Kidney capillary endothelial cell (primary cell): ENCODE measurements around the gene PSPH.
A peak's percentile ranks its signal among the peaks of the same experiment; 100 is the strongest.
"Not testable (repeated sequence)": the region's sequence is repeated elsewhere in the genome, so short reads cannot be mapped to it uniquely, and the experiment has no call there.

Experiments
- DNase-seq: peaks from one replicate; pipeline ENCODE4 v3.0.0-alpha.2; 2018; ENCODE audit warnings: low spot score

Gene PSPH

DNA sequence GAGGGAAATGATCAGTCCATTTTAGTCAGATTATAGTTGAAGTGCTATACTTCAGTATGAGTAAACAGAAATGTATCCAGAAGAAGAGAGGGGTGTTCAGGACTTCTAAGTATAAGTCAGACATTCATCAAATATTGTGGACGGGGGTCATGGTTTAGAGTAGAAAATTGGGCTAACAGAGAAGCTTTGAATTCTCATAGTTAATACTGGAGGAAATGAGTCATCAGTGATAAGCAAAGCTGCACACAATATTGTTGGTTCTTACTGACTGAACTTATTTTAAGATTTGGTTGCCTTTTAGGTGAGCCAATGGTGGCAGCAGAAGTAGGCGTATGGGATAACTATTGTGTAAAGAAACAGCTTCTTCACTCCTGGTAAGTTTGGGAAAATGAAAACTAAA lies 11.1 kb upstream of the PSPH start:
- DNase-seq, result peak; percentile 71

DNA sequence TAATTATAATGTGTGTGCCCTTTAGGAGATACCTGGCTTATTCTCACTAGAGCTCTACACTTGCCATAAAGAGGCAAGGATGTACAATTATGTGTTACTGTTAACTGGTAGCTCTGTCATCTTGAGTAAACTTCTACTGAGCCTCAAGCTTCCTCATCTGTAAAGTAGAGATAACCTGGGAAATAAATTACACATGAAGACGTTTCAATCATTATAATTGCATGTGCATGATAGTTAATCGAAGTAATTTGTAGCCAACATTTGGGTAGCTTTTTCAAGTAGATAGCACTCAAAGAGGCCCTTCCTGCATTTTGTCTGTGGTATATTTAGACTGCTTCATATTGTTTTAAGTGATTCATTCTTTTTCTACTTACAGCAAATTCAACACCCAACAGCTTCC lies 2.7 kb upstream of the PSPH start:
- DNase-seq, result no peak

DNA sequence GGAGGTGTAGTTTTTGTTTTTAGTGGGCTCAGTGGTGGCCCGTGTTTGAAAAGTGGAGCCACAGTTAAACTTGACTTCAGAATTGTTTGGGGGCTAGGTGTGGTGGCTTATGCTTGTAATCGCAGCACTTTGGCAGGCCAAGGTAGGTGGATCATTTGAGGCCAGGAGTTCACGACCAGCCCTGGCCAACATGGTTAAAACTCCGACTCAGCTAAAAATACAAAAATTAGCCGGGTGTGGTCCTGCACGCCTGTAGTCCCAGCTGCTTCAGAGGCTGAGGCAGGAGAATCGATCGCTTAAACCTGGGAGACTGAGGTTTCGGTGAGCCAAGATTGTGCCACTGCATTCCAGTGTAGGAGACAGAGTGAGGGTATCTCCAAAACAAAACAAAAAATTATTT lies 2.1 kb upstream of the PSPH start:
- DNase-seq, result no peak

DNA sequence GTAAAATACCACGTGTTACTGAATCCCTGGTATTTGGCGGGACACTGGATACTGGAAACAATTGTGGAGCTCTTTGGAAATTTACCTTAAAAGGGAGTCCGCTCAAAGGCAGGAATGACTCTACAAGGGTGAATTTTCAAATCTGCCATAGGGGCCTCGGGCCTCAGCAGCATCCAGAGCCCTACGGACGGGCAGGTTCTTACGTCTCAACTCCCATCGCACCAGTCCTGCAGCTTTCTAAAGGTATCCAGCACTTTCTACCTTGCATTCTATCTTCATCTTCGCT lies 248 bp downstream of the PSPH start:
- DNase-seq, result no peak

DNA sequence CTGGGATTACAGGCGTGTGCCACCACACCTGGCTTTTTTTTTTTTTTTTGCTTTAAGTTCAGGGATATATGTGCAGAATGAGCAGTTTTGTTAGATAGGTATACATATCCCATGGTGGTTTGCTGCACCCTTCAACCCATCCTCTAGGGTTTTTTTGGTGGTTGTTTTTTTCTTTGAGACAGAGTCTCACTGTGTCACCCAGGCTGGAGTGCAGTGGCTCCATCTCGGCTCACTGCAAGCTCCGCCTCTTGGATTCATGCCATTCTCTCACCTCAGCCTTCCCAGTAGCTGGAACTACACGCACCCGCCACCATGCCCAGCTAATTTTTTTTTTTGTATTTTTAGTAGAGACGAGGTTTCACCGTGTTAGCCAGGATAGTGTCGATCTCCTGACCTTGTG lies 2.5 kb downstream of the PSPH start:
- not testable (repeated sequence) for DNase-seq

DNA sequence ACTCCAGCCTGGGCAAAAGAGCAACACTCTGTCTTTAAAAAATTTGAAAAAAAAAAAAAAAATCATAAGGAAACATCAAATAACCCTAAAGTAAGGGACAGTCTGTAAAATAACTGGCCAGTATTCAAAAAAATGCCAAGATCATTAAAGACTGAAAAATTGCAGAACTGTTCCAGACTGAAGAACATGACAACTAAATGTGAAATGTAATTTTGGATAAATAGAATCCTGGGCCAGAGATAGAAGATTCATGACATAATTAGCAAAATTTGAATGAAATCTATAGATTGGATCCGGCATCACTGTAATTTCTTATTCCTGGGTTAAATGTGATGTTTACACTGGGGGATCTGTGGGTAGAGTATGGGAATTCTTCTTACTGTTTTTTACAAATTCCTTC lies 3.0 kb downstream of the PSPH start:
- DNase-seq, result no peak

DNA sequence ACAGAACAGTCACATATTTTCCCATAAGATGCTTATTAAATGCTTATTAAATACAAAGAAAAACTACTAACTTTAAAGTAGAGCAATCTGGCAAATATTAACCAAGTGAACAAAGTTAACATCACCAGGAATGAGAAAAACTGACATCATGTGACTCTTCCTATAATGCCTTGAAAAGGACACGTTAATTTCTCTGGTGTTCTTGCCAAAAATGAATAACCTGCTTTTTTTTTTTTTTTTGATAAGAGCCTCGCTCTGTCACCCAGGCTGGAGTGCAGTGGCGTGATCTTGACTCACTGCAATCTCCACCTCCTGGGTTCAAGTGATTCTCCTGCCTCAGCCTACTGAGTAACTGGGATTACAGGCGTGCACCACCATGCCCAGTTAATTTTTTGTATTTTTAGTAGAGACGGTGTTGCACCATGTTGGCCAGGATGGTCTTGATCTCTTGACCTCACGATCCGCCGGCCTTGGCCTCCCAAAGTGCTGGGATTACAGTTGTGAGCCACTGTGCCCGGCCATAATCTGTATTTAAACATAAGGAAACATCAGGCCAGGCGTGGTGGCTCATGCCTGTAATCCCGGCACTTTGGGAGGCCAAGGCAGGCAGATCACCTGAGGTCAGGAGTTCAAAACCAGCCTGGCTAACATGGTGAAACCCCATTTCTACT lies 3.7 kb downstream of the PSPH start:
- DNase-seq, result not testable (repeated sequence)

DNA sequence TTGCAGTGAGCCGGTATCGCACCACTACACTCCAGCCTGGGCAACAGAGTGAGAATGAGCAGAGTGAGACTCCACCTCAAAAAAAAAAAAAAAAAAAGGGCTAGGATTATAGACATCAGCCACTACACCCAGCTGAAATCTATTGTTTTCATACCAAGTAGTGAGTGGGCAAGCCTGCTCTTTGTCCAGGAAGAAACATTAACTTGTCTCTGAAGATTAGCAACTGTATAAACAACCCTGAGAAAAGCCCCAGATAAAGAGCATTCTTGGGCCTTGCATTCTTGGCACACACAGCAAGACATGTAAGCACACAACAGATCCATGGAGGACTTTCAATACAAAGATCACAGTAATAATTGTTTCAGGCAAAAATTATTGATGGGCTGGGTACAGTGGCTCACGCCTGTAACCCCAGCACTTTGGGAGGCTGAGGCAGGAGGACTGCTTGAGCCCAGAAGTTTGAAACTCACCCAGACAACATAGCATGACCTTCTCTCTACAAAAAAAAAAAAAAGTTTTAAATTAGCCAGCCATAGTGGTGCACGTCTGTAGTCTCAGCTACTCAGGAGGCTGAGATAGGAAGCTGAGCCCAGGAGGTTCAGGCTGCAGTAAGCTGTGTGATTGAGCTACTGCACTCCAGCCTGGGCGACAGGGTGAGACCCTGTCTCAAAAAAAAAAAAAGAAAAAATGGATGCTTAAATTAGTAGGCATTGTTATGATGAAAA lies 4.4 kb downstream of the PSPH start:
- no peak for DNase-seq

DNA sequence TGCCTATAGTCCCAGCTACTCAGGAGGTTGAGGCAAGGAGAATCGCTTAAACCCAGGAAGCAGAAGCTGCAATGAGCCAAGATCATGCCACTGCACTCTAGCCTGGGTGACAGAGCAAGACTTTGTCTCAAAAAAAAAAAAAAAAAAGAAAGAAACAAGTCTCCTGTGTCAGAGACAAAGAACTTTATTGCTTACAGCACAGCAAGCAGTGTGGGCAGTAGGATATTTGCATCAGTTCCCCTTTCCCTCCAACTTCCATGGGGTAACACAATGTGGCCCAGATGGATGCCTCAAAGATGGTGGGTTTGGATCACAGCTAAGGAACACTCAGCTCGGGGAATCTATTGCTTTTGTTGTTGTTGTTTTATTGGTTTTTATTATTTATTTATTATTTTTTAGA lies 5.5 kb downstream of the PSPH start:
- DNase-seq, result not testable (repeated sequence)

DNA sequence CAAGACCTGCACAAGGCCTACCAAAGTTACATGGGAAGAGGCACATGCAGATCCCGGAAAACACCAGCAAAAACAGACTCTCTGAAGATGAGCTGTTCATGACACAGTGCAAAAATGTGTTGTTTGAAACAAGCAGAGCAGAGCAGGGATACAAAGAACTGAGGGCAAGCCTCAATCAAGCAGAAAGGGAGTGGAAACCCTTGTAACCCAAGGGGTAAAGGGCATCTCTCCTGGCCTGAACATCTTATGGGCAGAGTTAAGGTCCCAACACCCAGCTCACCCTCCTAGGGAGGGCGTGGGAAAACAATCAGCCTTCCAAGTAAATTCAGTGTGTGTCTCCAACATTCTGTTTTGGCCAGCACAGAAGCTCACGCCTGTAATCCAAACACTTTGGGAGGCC lies 10.5 kb downstream of the PSPH start:
- no peak for DNase-seq

DNA sequence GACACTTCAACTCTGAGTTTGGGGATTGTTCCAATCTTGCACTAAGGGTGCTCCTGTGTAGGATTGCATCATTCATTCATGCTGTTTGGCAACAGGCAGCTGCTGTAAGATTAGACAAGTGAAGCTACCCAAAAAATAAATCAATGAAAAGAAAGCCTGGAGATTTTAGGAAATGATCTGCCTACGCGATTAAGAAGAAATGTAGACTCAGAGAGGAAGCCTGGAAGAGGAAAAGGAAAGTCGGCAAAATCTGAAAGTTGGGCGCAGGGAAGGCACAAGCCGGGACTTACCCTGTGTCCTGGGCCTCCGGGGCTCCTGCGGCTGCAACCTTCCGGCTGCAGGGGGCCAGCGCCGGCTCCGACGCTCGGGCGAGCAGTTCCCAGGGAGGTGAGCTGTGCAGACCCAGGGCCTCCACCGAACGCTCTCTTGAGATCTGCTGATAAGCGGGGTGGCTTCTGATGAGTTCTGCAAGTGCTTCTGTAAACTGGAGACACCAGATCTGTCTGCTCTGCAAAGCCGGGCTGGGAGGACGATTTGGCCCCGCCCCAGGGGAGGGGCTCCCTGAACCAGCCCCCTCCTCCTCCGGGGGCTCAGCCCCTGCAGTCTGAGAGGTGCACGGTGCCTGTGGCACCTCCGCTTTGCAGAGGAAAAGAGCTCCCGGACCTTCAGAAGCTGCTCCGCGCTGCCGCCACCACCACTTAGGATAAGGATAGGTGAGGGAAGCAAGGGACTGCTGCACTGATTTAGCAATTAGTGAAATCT lies 17.4 kb downstream of the PSPH start:
- peak; percentile 40 for DNase-seq

DNA sequence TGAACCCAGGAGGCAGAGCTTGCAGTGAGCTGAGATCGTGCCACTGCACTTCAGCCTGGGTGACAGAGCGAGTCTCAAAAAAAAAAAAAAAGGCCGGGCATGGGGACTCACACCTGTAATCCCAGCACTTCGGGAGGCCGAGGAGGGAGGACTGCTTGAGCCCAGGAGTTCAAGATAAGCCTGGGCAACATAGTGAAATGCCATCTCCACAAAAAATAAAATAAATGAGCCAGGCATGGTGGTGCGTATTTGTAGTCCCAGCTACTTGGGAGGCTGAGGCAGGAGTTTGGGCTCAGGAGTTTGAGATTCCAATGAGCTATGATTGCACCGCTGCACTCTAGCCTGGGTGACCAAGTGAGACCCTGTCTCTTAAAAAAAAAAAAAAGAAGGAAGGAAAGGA lies 18.7 kb downstream of the PSPH start:
- not testable (repeated sequence) for DNase-seq

DNA sequence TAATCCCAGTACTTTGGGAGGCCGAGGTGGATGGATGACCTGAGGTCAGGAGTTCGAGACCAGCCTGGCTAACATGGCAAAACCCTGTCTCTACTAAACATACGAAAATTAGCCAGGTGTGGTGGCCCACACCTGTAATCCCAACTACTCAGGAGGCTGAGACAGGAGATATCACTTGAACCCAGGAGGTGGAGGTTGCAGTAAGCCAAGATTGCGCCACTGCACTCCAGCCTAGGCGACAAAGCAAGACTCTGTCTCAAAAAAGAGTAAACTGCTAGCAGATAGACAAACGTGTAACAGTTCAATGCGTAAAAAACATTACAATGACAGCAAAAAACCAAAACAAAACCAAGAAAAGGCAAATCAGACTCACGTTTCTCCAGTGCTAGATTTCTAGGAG lies 19.7 kb downstream of the PSPH start:
- not testable (repeated sequence) for DNase-seq

DNA sequence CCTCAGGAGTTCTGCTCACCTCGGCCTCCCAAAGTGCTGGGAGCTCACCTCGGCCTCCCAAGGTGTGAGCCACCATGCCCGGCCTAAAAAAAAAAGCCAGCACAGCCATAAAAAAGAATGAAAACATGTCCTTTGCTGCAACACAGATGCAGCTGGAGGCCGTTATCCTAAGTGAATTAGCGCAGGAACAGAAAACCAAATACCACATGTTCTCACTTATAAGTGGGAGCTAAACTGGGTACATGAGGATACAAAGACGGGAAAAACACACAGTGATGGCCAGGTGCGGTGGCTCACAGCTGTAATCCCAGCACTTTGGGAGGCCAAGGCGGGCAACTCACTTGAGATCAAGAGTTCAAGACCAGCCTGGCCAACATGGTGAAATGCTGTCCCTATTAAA lies 20.9 kb downstream of the PSPH start:
- no peak for DNase-seq

DNA sequence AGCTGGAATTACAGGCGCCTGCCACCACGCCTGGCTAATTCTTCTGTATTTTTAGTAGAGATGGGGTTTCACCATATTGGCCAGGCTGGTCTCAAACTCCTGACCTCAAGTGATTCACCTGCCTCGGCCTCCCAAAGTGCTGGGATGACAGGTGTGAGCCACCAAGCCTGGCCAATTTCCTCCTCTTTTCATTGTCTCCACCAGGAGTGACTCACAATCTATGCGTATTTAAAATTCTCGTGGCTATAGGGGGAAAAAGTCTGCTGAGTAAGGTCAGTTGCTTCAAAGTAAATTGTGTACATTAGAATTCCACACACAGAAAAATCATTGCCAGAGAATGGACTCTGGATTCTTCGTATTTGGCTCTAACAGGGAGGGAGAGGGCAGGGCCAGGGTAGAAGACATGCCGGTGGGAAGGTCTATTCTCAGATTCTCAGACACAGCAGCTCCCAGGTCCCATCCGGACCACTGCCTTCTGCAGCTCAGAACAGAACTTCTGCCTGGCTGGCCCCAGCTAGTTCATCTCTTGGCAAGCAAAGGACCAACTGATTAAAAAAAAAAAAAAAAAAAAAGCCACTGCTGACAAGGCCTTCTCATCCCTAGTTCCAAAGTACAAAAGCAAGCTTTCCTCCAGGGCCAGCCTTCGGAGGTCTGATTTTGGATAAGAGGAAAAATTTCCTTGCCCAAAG lies 22.2 kb downstream of the PSPH start:
- no peak for DNase-seq

DNA sequence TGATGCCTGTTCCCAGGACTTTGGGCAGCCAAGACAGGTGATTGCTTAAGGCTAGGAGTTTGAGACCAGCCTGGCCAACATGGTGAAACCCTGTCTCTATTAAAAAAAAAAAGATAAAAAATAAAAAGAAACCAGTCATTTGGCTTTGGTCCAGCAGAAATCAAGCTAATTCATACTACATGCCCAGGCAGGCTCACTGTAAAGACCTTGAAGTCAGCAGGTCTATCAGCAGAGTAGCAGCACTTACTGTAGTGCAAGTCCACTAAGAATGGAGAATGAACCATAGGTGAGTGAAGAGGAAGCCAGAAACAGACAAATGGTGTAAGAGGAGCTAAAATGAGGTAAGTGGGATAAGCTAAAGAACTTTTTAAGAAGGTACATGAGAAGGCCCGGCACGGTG lies 24.7 kb downstream of the PSPH start:
- DNase-seq, result no peak

DNA sequence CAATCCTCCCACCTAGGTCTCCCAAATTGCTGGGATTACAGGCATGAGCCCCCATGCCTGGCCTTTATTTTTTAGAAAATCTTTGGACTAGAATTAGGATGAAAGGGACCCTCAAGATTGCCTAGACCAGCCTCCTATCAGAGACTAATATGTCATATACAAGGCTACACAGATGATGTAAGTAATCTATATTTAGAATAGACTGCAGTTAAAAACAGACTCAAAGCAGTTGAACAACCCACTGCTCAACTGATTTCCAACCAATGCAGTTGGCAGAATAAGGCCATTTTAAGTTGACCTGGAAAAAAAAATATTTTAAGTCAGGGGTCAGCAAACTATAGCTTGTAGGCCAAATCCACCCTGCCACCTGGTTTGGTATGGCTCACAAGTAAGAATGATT lies 27.7 kb downstream of the PSPH start:
- no peak for DNase-seq

DNA sequence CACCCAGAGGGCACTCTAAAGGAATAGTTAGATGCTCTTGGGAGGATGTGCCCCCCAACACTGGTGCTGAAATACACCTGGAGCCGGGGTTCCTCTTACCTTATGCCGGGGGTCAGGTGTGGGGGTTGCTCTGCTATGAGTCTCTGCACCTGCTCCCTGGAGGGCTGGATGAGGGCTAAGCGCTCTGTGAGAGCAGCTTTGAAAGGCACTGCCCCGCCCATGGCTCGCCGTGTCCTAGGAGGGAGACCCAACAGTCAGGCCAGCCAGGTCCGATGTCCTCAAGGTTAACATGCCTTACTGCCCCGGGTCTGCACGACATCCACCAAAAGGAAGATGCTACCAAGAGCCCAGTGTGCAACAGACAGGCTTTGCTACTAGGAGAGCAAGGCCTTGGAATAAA lies 31.7 kb downstream of the PSPH start:
- DNase-seq, result no peak

DNA sequence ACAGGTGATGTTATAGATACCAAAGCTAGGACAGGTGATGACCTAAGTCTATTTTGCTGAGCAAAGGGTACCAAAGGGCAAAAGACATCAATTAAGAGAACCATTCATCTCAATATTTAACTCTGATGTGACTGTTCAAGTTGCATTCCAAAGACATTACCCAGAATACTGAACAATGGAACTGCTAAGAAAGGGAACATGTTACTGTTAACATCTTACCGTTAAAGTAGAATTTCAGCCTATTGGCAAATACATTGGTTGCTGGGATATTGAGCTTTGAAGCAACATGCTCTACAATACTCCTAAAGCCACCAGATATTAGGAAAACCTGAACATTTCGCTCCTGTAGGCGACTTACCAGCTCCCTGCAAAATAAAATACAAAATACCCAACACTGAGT lies 34.2 kb downstream of the PSPH start:
- not testable (repeated sequence) for DNase-seq

DNA sequence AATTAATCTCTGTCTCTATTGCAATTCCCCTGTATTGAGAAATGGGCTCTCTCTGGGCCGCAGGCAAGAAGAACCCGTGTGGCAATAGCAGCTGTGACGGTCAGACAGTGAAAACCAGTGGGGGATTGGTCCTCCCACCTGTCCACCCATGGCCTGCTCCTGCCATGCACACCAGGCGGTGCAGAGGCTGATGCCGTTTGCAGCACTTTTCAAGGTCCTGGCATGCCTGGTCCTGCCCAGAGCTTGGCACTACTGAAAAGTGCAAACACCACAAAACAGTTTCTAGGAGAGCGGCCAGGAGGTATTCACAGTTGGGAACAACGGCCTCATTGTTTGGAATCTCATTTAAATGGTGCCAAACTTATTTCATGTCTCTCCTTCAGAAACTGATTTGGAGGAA lies 41.5 kb downstream of the PSPH start:
- DNase-seq, result no peak

DNA sequence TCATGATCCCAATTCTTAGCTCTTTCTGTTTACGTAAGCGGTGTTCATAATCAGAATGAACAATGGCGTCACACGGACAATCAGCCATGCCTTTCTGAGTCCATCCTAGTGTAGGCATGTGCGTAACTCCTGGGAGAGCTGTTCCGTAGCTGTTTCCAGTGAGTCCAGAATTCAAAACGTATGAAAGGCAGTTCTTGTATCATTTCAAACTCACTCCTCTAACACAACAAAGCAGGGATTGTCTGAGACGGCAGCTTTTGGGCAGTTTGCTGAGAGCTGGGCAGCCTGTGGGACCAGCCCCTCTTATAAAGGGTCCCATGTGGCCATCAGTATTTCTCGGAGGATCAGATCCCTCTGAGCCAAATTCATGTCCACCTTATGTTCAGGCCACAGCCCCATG lies 43.4 kb downstream of the PSPH start:
- DNase-seq, result no peak

DNA sequence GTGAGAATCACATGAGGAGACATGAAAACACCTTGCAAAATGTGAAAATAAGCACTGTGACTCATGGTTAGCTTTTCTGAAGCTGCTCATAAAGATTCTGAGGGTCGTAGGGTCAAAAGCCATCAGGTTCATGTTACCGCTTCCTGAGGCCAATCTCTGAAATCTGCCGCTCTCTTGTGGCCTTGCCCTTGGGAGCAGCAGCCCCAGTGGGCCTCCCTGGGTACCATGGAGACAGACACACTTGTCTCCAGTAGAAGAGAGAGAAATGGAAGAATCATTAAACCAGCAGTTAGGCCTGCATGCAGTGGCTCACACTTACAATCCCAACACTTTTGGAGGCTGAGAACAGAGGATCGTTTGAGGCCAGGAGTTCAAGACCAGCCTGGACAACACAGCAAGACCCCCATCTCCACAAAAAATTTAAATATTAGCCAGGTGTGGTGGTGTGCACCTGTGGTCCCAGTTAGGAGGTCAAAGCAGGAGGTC lies 44.0 kb downstream of the PSPH start:
- no peak for DNase-seq

DNA sequence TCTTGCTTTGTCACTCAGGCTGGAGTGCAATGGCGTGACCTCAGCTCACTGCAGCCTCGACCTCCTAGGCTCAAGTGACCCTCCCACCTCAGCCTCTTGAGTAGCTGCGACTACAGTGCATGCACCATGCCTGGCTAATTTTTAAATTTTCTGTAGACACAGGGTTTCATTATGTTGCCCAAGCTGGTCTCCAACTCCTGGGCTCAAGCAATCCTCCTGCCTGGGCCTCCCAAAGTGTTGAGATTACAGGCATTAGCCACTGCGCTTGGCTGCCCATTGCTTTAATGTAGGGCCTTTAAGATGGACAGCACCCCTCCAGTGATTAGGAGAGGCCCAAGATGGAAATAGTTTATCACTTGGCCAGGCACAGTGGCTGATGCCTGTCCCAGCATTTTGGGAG lies 47.5 kb downstream of the PSPH start:
- no peak for DNase-seq
